ENCODE results near the gene ENKUR.

ENKUR gene

DNA sequence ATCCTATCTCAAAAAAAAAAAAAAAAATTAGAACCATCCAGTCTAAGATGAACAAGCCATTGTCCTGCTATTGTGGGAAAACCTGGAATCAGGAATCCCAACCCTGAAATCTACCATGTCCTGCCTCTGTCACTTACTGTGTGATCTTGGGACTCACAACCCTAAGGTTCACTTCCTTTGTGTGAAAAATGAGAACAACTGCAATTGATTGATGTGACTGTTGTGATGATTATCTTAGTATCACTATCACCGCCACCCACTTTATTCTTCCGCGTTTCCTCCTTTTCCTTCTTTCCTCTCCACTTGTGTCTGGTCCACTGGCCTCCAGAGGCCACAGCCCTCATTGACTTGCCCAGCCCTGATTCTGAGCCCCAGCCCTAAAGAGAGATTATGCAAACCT is 50.9 kb downstream of the ENKUR start (continued):
- TF ChIP-seq, protein P1, sequence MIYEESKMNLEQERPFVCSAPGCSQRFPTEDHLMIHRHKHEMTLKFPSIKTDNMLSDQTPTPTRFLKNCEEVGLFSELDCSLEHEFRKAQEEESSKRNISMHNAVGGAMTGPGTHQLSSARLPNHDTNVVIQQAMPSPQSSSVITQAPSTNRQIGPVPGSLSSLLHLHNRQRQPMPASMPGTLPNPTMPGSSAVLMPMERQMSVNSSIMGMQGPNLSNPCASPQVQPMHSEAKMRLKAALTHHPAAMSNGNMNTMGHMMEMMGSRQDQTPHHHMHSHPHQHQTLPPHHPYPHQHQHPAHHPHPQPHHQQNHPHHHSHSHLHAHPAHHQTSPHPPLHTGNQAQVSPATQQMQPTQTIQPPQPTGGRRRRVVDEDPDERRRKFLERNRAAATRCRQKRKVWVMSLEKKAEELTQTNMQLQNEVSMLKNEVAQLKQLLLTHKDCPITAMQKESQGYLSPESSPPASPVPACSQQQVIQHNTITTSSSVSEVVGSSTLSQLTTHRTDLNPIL (CRISPR knock-in tag; IDR thresholded peaks at IDR 0.05; ENCODE audit: low read depth), result no peak
- TF ChIP-seq, protein P2, sequence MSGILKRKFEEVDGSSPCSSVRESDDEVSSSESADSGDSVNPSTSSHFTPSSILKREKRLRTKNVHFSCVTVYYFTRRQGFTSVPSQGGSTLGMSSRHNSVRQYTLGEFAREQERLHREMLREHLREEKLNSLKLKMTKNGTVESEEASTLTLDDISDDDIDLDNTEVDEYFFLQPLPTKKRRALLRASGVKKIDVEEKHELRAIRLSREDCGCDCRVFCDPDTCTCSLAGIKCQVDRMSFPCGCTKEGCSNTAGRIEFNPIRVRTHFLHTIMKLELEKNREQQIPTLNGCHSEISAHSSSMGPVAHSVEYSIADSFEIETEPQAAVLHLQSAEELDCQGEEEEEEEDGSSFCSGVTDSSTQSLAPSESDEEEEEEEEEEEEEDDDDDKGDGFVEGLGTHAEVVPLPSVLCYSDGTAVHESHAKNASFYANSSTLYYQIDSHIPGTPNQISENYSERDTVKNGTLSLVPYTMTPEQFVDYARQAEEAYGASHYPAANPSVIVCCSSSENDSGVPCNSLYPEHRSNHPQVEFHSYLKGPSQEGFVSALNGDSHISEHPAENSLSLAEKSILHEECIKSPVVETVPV (CRISPR knock-in tag; IDR thresholded peaks at IDR 0.05), result no peak

DNA sequence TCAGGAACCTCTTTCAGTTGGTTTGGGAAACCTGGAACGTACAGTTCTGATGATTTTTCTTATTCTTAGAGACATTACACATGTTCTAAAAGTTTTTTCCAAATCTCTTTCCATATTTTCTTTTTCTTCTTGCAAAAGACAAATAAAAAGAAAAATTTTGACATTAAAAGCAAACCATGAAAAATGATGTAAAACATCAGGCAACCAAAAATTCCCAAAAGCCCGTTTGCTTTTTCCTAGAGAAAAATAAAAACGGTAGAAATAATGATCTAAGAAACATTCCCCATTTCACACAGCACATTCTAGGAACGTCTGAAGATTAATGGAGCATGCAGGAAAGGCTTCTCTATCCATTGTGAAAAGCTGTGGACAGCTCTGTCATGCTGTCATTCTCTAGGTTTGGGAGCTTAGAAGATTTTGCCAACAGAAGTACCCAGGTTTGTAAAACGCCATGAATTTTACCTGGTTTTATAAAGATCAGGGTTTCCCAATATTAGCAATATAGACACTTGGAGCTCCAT is 52.4 kb downstream of the ENKUR start:
- no peak for ATAC-seq
- TF ChIP-seq RARB (CRISPR knock-in tag; IDR thresholded peaks at IDR 0.05) (no peak), ISL1 (CRISPR knock-in tag; IDR thresholded peaks at IDR 0.05) (no peak), ZFP30 (CRISPR knock-in tag; IDR thresholded peaks at IDR 0.05) (no peak)

- ATAC-seq, result no peak
- TF ChIP-seq OSR1 (CRISPR knock-in tag; IDR thresholded peaks at IDR 0.05) (no peak), TOX (CRISPR knock-in tag; IDR thresholded peaks at IDR 0.05; ENCODE audit: borderline replicate concordance) (no peak; the same call in 1 of the 2 replicates), ISL1 (CRISPR knock-in tag; IDR thresholded peaks at IDR 0.05) (no peak), ZNF565 (CRISPR knock-in tag; conservative IDR thresholded peaks at IDR 0.05; ENCODE audit: low read depth) (no peak), TCF4 (CRISPR knock-in tag; IDR thresholded peaks at IDR 0.05; ENCODE audit: borderline replicate concordance) (no peak), RARB (CRISPR knock-in tag; IDR thresholded peaks at IDR 0.05) (no peak), ESRRG (CRISPR knock-in tag; IDR thresholded peaks at IDR 0.05) (no peak), SNAI2 (CRISPR knock-in tag; IDR thresholded peaks at IDR 0.05) (no peak), ZFP30 (CRISPR knock-in tag; IDR thresholded peaks at IDR 0.05) (no peak), PPARA (CRISPR knock-in tag; IDR thresholded peaks at IDR 0.05; ENCODE audit: borderline replicate concordance) (no peak)
These were observed 53.0 kb downstream of the ENKUR start for GRCh38 chr10:24962995-24963394.

- ATAC-seq, result peak; percentile 12; the same call in 1 of the 3 replicates
- no peak for TF ChIP-seq ZNF70 (CRISPR knock-in tag; IDR thresholded peaks at IDR 0.05)
- TF ChIP-seq, protein P1 (CRISPR knock-in tag; IDR thresholded peaks at IDR 0.05; ENCODE audit: low read depth), result no peak
- no peak for TF ChIP-seq TCF4 (CRISPR knock-in tag; IDR thresholded peaks at IDR 0.05; ENCODE audit: borderline replicate concordance)
- no peak for TF ChIP-seq PPARA (CRISPR knock-in tag; IDR thresholded peaks at IDR 0.05; ENCODE audit: borderline replicate concordance)
- TF ChIP-seq BACH2 (CRISPR knock-in tag; IDR thresholded peaks at IDR 0.05; ENCODE audit: borderline replicate concordance), result no peak
- TF ChIP-seq TOX (CRISPR knock-in tag; IDR thresholded peaks at IDR 0.05; ENCODE audit: borderline replicate concordance), result no peak
- no peak for TF ChIP-seq PATZ1 (CRISPR knock-in tag; IDR thresholded peaks at IDR 0.05; ENCODE audit: borderline replicate concordance)
- no peak for TF ChIP-seq ARNTL (CRISPR knock-in tag; IDR thresholded peaks at IDR 0.05; ENCODE audit: borderline replicate concordance, low read depth)
- TF ChIP-seq ZFP30 (CRISPR knock-in tag; IDR thresholded peaks at IDR 0.05), result no peak
- no peak for TF ChIP-seq ESRRG (CRISPR knock-in tag; IDR thresholded peaks at IDR 0.05)
These were observed 54.4 kb downstream of the ENKUR start for GRCh38 chr10:24961582-24961981.

GRCh38 chr10:24959382-24959730 is 56.6 kb downstream of the ENKUR start:
- ATAC-seq, result no peak
- no peak for TF ChIP-seq ZNF70 (CRISPR knock-in tag; IDR thresholded peaks at IDR 0.05)
- no peak for TF ChIP-seq CSDC2 (CRISPR knock-in tag; IDR thresholded peaks at IDR 0.05)
- TF ChIP-seq ZNF8 (CRISPR knock-in tag; IDR thresholded peaks at IDR 0.05), result no peak
- no peak for TF ChIP-seq PPARA (CRISPR knock-in tag; IDR thresholded peaks at IDR 0.05; ENCODE audit: borderline replicate concordance)
- no peak for TF ChIP-seq OSR1 (CRISPR knock-in tag; IDR thresholded peaks at IDR 0.05)
- TF ChIP-seq ISL1 (CRISPR knock-in tag; IDR thresholded peaks at IDR 0.05), result no peak
- no peak for TF ChIP-seq ARNTL (CRISPR knock-in tag; IDR thresholded peaks at IDR 0.05; ENCODE audit: borderline replicate concordance, low read depth)
- no peak for TF ChIP-seq PATZ1 (CRISPR knock-in tag; IDR thresholded peaks at IDR 0.05; ENCODE audit: borderline replicate concordance)
- TF ChIP-seq ZC3H10 (CRISPR knock-in tag; IDR thresholded peaks at IDR 0.05), result no peak
- TF ChIP-seq RARB (CRISPR knock-in tag; IDR thresholded peaks at IDR 0.05), result no peak
- TF ChIP-seq ZFP3 (CRISPR knock-in tag; IDR thresholded peaks at IDR 0.05), result no peak
- no peak for TF ChIP-seq TOX (CRISPR knock-in tag; IDR thresholded peaks at IDR 0.05; ENCODE audit: borderline replicate concordance)
- TF ChIP-seq BACH2 (CRISPR knock-in tag; IDR thresholded peaks at IDR 0.05; ENCODE audit: borderline replicate concordance), result no peak

All from SK-N-SH treated with all-trans-retinoic acid at 6 μM for 48 hours (cell line).